Upper lobe of left lung (tissue), 4 donors: ENCODE measurements around the gene FCGR2B.
"Not testable (repeated sequence)": the region's sequence is repeated elsewhere in the genome, so short reads cannot be mapped to it uniquely, and the experiment has no call there.

Source experiments
- EP300 ChIP-seq, 4 donors: sonication (generic); formaldehyde crosslinking; IDR thresholded peaks; one replicate each; pipeline ENCODE4 v1.5.1; 2017; ENCODE audit warnings: antibody characterized with exemption in 4 of 4, control low read depth in 2 of 4
- POLR2A ChIP-seq, 4 donors: fragments of 450-650 bp; IDR thresholded peaks; one replicate each; pipeline ENCODE4 v1.5.1; 2016 to 2017; ENCODE audit warnings: antibody characterized with exemption in 4 of 4, mild to moderate bottlenecking in 2 of 4
- TF ChIP-seq, protein P1 (sequence below), 6 experiments: fragments of 450-650 bp in 4 of 6; fragments of 200-600 bp in 2 of 6; sonication (generic) in 2 of 6; IDR thresholded peaks; one replicate each; pipeline ENCODE4 v1.5.1; 2016 to 2019; ENCODE audit warnings: antibody characterized with exemption in 6 of 6

DNA sequence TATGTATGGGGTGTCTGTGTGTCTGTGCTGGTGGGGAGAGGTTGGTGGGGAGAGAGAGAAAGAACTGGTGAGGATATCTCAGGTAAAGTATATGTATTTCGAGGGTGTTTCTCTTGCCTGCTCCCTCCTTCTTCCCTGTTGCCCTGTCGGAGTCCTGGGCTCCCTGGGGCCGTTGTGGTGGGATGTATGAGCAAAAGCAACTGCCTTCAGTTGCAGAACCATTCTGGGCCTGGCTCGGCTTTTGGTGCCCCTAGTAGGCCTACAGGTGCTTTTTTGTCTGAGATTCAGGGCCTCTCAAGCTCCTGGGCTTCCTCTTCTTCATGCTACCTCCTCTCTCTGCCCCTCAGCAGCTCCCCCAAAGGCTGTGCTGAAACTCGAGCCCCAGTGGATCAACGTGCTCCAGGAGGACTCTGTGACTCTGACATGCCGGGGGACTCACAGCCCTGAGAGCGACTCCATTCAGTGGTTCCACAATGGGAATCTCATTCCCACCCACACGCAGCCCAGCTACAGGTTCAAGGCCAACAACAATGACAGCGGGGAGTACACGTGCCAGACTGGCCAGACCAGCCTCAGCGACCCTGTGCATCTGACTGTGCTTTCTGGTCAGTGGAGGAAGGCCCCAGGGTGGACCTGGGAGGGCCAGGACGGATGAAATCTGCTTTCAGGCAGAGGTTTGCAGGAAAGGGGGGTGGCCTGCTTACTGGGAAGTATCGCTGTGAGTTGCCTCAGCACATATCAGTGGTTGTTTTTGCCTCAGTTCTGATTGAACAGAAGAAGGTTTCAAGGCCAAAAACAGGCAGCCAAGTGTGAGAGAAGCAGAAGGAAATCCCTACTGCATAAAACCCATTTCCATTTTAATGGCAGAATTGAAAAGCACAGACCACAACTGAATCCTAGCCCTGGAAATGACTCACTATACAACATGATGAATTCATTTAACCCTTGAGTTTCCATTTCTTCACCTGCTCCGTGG, 8.4 kb downstream of the FCGR2B start:
- TF ChIP-seq, protein P1, sequence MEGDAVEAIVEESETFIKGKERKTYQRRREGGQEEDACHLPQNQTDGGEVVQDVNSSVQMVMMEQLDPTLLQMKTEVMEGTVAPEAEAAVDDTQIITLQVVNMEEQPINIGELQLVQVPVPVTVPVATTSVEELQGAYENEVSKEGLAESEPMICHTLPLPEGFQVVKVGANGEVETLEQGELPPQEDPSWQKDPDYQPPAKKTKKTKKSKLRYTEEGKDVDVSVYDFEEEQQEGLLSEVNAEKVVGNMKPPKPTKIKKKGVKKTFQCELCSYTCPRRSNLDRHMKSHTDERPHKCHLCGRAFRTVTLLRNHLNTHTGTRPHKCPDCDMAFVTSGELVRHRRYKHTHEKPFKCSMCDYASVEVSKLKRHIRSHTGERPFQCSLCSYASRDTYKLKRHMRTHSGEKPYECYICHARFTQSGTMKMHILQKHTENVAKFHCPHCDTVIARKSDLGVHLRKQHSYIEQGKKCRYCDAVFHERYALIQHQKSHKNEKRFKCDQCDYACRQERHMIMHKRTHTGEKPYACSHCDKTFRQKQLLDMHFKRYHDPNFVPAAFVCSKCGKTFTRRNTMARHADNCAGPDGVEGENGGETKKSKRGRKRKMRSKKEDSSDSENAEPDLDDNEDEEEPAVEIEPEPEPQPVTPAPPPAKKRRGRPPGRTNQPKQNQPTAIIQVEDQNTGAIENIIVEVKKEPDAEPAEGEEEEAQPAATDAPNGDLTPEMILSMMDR (IDR thresholded peaks at IDR 0.05), result not testable (repeated sequence)
- TF ChIP-seq EP300, POLR2A (IDR thresholded peaks at IDR 0.05): not testable (repeated sequence)
